GM12891 (cell line): Measurements from ENCODE around the gene KLF17. TPM values are rescaled to one million over a fixed set of nuclear protein-coding genes. Genes with fewer than 3 reads are reported as not detected.

Source experiments
- DNase-seq: peaks from one replicate; pipeline ENCODE4 v3.0.0; 2011; ENCODE audit warnings: low spot score; ENCODE audit not compliant: insufficient read length
- FAIRE-seq: peaks from 2 replicates; lab custom pipeline; 2011; peaks lifted over from hg19 to GRCh38; lab: Jason Lieb, UNC
- PAX5 ChIP-seq: IDR thresholded peaks from 2 replicates; pipeline ENCODE4 v1.6.1; 2011; ENCODE audit warnings: low read length, moderate library complexity, mild to moderate bottlenecking; ENCODE audit not compliant: insufficient read depth, severe bottlenecking
- POLR2A ChIP-seq: IDR thresholded peaks from 2 replicates; pipeline ENCODE4 v1.6.1; 2011; ENCODE audit warnings: low read depth, low read length, control low read depth
- POLR2AphosphoS5 ChIP-seq: IDR thresholded peaks from 2 replicates; pipeline ENCODE4 v1.6.1; 2011; ENCODE audit warnings: low read depth, low read length, control low read depth
- POU2F2 ChIP-seq: IDR thresholded peaks from 2 replicates; pipeline ENCODE4 v1.6.1; 2011; ENCODE audit warnings: low read depth, mild to moderate bottlenecking, control low read depth, low read length, moderate library complexity
- SPI1 ChIP-seq: IDR thresholded peaks from 2 replicates; pipeline ENCODE4 v1.6.1; 2011; ENCODE audit warnings: low read depth, low read length, control low read depth
- TAF1 ChIP-seq: IDR thresholded peaks from 2 replicates; pipeline ENCODE4 v1.6.1; 2011; ENCODE audit warnings: low read depth, low read length, control low read depth
- polyA plus RNA-seq: library from polyadenylated mRNA; unstranded; fragments of >200 nt; gene quantifications from one replicate; pipeline ENCODE4 v1.2.1, GENCODE V29; 2012; ENCODE audit warnings: low read depth, missing spikeins, inconsistent platforms; ENCODE audit not compliant: missing spikeins

The KLF17 gene, protein sequence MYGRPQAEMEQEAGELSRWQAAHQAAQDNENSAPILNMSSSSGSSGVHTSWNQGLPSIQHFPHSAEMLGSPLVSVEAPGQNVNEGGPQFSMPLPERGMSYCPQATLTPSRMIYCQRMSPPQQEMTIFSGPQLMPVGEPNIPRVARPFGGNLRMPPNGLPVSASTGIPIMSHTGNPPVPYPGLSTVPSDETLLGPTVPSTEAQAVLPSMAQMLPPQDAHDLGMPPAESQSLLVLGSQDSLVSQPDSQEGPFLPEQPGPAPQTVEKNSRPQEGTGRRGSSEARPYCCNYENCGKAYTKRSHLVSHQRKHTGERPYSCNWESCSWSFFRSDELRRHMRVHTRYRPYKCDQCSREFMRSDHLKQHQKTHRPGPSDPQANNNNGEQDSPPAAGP
- not detected for polyA plus RNA-seq

DNA sequence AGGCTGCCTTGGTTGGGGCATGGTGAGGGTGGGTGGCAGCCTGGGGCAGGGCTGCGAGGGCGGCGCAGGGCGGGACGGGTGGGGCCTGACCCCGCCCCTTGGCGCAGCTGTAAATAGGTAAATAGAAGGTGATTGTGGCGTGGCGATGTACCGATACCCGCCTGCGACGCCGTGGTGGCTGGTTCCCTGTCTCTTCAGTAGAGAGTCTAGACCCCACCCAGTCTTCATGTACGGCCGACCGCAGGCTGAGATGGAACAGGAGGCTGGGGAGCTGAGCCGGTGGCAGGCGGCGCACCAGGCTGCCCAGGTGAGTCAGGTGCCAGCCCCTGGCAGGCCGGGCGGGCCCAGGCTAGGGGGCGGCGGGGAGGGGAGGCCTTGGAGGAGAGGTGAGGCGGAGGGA is at the start of gene KLF17:
KLF17 (plus strand) TSS at position 140 of the 400 bp plus-strand sequence; CDS start at position 227, 87 bp downstream.
- TF ChIP-seq SPI1 (no peak), POU2F2 (no peak), PAX5 (no peak), POLR2AphosphoS5 (no peak), TAF1 (no peak), POLR2A (no peak)
- FAIRE-seq = no peak
- no peak for DNase-seq

DNA sequence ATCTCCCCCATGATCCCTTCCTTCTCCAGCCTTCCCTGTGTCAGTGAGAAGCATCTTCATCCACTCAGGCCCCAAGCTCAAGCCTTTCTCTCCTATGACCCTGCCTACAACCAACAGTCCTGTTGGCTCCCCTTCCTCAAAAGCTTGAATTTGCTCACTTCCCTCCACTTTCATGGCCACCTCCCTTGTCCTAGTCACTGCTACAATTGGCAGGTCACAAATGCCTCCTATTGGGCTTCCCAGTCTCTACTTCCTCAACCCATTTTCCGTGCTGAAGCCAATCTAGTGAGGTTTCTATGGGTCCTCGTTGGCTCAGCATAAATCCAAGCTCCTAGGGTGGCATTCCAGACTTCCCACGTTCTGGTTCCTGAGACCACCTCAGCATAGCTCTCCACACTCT is 47.2 kb upstream of the KLF17 start:
- peak; percentile 20 for FAIRE-seq
- no peak for TF ChIP-seq POLR2A

DNA sequence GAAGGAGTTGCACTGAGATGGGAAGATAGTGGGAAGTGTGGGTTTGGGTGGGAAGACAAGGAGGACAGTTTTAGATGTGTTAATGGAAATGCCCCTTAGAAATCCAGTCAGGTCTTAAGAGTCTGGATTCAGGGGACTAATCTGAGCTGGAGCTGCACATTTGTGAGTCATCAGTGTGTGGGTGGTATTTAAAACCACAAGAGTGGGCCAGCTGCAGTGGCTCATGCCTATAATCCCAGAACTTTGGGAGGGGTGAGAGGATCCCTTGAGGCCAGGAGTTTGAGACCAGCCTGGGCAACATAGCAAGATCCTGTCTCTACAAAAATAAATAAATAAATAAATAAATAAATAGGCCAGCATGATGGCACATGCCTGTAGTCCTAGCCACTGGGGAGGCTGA is 46.4 kb upstream of the KLF17 start:
- DNase-seq = no peak
- FAIRE-seq = no peak
- no peak for TF ChIP-seq SPI1
- no peak for TF ChIP-seq POLR2AphosphoS5
- no peak for TF ChIP-seq PAX5
- TF ChIP-seq POLR2A = no peak
- no peak for TF ChIP-seq POU2F2
- TF ChIP-seq TAF1 = no peak

More for the DNA sequence above, 47.2 kb upstream of the KLF17 start:
- DNase-seq = no peak

DNA sequence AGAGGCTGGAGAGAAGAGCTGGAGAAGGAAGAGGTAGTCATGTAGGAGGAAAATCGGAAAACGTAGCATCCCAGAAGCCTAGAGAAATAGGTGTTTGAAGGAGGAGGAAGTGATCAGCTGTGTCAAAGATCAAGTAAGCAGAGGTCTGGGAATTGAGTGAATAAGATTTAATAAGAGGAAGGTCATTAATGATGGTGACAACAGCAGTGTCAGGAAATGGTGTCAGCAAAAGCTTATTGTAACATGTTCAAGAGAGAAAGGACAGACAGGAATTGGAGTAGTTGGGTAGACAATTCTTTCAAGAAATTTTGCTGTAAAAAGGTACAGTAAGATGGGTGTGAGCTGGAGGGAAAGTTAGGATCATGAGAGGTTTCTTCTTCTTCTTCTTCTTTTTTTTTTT is 45.8 kb upstream of the KLF17 start:
- TF ChIP-seq POLR2A = no peak
- no peak for TF ChIP-seq TAF1
- TF ChIP-seq PAX5 = no peak
- TF ChIP-seq SPI1 = no peak
- TF ChIP-seq POU2F2 = no peak
- no peak for TF ChIP-seq POLR2AphosphoS5
- FAIRE-seq = no peak

DNA sequence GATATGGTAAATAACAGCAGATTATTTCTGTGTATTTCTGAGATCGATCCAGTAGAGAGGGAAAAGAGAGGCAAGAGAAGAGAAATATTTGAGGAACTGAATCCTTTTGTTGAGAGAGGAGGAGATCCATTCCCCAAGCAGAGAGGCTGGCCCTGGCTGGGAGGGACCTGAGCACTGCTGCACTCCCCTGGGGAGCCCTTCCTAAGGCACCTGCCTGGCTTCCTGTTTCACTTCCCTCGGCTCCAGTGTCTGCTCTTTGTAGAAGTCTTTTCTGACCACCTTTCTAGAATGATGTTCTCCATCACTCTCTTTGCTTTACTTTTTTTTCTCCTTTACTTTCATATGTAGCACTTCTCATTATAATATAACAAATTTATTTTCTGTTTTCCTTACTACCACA is 45.1 kb upstream of the KLF17 start:
- TF ChIP-seq POLR2A (no peak), SPI1 (peak; percentile 62)
- DNase-seq (no peak), FAIRE-seq (no peak)

More for the DNA sequence above, 45.8 kb upstream of the KLF17 start:
- DNase-seq = no peak

DNA sequence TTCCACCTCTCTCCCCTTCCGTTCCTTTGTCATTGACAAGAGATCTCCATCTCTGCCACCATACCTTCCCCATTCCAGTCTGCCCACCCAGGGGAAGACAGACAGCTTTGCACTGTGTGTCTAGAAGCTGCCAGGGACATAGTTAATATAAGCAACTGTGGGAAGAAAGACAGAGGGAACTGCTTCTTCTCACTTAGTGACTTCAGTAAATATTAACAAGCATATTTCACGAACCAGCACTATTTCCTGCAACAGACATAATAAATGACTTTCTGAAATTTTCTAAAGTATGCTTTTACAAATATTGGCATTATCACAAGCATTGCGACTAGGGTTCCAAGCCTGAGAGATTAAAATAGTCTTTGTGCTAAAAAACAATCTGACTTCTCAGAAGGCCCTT is 44.2 kb upstream of the KLF17 start:
- FAIRE-seq = no peak
- TF ChIP-seq TAF1 (no peak), POLR2A (no peak), SPI1 (no peak), POU2F2 (no peak), PAX5 (no peak), POLR2AphosphoS5 (no peak)

DNA sequence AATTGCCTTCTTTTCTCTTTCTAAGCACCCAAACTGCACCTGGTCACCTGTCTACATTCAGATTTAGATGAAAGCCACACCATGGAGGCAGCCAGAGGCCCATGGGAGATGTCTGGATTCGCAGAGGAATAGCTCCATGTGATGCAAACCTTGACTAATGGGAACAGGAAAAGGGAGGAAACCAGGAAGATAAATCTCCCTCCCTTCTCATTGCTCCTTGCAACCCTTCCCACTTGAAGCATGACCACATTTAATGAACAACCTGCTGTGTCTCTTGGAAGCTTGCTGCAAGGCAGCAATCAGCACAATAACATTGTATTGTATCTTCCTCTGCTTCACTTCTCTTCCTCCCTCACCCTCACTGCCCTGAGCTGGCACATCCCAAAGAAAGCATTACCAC is 42.6 kb upstream of the KLF17 start:
- TF ChIP-seq POLR2AphosphoS5 (no peak), SPI1 (no peak), POU2F2 (no peak), POLR2A (no peak)
- FAIRE-seq = no peak
- no peak for DNase-seq

More for the DNA sequence above, 44.2 kb upstream of the KLF17 start:
- no peak for DNase-seq

DNA sequence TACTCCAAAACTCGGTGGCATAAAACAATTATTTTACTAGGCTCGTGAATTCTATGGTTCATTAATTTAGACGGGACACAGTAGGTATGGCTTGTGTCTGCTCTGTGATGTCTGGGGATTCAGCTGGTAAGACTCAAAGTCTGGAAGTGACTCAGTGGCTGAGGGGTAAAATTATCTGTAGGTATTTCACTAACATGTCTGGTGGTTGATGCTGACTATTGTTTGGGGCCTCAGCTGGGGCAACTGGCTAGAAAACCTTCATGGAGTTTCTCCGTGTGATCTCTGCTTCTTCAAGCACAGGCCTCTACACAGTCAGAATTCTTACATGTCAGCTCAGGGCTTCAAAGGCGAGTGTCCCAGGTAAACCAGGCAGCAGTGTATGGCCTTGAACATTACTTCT is 41.2 kb upstream of the KLF17 start:
- no peak for FAIRE-seq
- DNase-seq = no peak
- TF ChIP-seq PAX5 (no peak), POLR2A (no peak), SPI1 (no peak), POLR2AphosphoS5 (no peak), TAF1 (no peak), POU2F2 (no peak)

DNA sequence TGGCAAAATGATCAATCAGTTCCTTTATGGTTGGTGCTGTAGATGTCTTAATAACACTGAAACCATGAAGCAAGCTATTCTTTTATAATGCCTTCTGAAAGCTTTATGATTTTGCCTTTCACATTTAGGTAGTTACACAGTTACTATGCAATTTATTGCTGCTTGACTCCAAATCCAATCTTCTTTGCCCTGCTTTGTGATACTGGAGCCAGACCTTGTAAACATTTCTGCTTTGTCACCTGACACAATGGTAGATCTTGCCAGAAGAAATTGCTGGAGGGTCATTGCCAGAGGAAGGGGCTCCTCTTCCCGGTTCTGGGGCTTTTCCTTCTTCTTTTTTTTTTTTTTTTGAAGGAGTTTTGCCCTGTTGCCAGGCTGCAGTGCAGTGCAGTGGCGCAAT is 40.5 kb upstream of the KLF17 start:
- DNase-seq (no peak), FAIRE-seq (no peak)
- TF ChIP-seq PAX5 = no peak
- no peak for TF ChIP-seq TAF1
- no peak for TF ChIP-seq POU2F2
- no peak for TF ChIP-seq SPI1
- no peak for TF ChIP-seq POLR2AphosphoS5
- TF ChIP-seq POLR2A = no peak

DNA sequence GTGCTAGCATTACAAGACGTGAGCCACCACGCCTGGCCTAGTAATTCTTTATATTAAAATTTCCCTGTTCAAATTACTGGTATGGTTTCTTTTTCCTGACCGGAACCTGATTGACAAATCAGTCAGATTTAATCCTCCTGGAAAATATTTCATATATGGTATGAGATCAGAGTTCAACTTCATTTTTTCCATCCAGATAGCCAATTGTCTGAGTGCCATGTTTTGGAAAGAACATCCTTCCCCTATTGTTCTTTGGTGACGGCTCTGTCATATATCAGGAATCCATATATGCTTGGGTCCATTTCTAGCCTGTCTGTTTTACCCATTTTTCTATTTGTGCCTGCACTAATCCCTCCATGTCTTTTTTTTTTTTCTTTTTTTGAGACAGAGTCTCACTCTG is 39.1 kb upstream of the KLF17 start:
- FAIRE-seq = no peak
- no peak for TF ChIP-seq POLR2AphosphoS5
- TF ChIP-seq PAX5 = no peak
- TF ChIP-seq TAF1 = no peak
- no peak for TF ChIP-seq SPI1
- no peak for TF ChIP-seq POU2F2
- no peak for TF ChIP-seq POLR2A
- no peak for DNase-seq
